ENCODE data around the gene ECHS1. TPM values are rescaled to one million over a fixed set of nuclear protein-coding genes. Genes with fewer than 3 reads are reported as not detected.
"Not testable (repeated sequence)": the region's sequence is repeated elsewhere in the genome, so short reads cannot be mapped to it uniquely, and the experiment has no call there.

ECHS1 gene
- total RNA-seq, 1 donor from 2014 or later = 41.2 TPM

DNA sequence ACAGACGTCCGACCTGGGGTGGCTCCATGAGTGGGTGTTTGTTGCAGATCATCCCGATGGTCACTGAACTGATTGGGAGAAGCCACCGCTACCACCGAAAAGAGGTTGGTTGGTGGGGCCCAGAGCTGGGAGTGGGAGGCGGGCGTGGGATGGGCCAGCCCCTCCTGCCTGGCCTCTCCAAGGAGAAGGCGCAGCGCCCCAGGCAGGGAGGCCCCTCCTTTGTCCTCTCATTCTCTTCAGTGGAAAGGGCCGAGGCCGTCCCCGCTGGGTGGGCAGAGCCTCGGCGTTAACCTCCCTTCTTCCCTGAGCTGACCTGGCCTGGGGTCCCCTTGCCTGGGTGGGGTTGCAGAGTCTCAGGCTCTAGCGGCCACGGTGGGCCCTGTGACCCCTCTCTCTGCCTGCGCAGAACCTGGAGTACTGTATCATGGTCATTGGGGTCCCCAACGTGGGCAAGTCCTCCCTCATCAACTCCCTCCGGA is 26.0 kb upstream of the ECHS1 start:
- intact Hi-C loops (cut with micrococcal nuclease) = no loop called here

DNA sequence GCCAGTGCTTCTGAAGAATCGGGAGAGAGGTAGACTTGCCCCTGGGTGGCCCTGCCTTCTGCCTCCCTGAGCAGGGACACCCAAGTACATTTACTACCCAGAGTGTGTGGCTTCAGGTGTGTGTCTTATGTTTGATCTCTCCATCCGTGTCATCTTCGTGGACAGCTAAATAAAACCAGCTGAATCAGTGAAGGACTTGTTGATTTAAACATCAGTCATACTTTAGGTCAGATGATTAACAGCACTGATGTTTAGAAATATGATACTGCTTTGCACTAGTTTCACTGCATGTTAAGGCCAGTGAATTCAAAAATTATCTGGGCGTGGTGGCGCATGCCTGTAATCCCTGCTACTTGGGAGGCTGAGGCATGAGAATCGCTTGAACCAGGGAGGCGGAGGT is 24.8 kb upstream of the ECHS1 start:
- intact Hi-C loops (cut with micrococcal nuclease) = no loop called here

DNA sequence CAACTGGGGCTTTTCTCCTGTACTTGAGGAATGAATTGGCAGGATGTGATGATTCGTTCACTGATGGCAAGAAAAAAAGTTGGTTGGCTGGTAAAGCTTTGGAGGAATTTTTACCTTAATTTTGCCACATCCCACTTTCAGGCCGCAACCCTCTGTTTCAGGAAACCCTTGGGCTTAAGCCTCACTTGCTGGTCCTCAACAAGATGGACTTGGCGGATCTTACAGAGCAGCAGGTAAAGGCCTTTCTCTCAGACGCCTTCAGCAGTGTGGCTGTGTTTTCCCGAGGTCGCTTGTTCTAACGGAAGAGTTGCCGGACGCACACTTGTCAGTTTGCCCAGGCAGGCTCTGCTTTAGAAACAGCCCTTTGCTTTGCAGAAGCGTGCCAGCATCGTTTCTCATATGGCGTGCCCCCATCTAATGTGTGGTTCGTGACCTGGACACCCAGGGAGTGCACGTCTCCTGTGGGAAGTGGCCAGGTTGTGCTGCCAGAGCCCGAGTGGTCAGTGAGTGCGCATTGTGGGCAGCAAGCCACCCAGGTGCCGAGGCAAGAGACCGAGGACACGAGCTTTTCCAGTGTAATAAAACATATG is 23.0 kb upstream of the ECHS1 start:
- intact Hi-C loops (cut with micrococcal nuclease) = no loop called here

DNA sequence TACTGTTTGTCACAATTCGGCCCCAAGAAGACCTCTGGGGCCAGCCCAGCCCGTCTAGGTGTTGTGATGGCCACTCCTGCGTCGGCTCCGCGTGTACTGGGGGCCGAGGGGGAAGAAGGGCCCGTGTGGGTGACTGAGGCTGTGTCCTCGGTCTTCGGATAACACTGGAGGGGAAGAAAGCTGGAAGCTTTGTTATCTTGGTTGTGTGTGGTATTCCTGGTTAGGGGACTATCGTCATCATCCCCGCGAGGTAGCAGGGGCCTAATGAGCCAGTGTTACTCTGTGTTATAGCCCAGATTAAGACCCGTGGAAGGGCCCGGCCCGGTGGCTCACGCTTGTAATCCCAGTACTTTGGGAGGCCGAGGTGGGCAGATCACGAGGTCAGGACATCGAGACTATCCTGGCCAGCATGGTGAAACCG is 21.7 kb upstream of the ECHS1 start:
- intact Hi-C loops (cut with micrococcal nuclease) = loop anchor here (1.0 to 5.0 kb wide), 4 partner anchors 17 to 133 kb away; partner anchors contain the start of genes ECHS1 and FUOM

DNA sequence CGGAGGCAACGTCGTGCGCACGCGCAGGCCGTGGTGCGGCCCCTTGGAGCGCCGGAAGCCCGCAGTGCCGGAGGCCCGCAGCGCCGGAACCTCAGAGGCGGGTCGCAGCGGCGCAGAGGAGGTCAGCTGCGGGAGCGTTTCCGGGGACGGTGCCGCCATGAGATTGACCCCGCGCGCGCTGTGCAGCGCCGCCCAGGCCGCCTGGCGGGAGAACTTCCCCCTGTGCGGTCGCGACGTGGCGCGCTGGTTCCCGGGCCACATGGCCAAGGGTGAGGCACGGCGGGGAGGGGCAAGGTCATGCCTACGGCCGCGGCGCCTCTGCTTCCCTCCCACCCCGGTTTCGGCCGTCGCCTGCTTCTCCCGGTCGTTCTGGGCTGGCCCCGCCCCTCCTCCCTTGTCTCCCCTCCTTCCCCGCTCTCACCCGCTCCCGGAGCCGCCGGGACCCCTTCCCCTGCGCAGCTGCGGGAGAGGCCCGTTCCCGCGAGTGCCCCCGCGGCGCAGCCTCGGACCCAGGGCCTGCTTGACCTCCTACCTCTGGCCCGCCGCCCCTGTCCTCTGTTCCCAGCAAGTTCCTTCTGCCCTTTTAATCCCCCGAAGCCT is 21.0 kb upstream of the ECHS1 start, which contains the start of gene MTG1:
TSS of gene MTG1 (plus strand) at position 94 of the 600 bp plus-strand sequence. CDS start at position 158, 64 bp downstream.
- intact Hi-C loops (cut with micrococcal nuclease) = loop anchor here (1.0 to 5.0 kb wide), 4 partner anchors 16 to 132 kb away; partner anchors contain the start of genes ECHS1 and FUOM

DNA sequence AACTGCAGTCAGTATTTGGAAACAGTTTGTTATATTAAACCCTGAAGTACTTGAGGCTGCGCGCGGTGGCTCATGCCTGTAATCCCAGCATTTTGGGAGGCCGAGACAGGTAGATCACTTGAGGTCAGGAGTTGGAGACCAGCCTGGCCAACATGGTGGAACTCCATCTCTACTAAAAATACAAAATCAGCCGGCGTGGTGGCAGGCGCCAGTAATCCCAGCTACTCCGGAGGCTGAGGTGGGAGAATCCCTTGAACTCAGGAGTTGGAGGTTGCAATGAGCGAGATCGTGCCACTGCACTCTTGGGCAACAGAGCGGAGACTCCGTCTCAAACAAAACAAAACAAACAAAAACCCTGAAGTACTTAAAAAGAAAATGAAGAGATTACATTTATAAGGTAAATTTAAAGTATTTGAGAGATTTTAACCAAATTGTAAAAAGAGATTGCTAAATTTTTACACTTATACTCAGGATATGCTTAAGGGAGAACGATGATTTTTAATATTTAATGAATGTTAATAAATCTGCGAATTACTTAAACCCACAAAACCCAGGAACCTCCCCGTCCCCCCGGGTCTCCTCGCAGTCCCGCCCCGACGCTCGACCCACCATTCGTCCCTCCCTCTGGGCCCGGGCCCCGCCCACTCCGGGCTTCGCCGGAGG is 20.4 kb upstream of the ECHS1 start:
- intact Hi-C loops (cut with micrococcal nuclease) = loop anchor here (1.0 to 5.0 kb wide), 4 partner anchors 15 to 131 kb away; partner anchors contain the start of genes ECHS1 and FUOM

DNA sequence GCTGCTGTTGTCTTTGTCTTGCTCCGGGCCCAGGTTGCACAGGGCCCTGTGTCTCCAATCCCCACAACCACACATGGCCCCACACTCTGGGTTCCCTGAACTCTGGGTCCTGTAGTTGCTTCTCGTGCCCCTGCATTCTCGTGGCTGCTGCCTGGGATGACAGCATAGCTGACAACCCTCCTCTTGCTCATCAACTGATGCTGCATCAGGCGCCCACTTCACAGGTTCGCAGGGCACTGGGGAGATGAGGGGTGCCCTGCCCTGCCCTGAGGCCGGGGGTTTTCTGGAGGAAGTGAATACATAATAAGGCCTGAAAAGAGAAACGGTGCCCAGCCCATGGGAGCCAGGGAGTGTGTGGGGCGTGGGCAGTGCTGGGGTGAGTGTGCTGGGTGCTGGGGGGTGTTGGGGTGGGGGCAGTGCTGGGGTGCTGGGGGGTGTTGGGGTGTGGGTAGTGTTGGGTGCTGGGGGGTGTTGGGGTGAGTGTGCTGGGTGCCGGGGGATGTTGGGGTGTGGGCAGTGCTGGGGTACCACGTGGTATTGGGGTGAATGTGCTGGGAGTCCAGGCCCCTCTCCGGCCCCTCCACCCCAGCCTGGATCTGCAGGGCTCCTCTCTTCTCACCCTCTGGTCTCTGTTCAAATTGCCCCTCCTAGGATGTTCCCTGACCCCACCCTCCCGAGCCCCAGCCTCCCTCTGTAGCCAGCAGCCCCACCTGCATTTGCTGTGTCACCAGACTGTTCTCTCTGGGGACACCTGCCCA is 18.8 kb upstream of the ECHS1 start:
- intact Hi-C loops (cut with micrococcal nuclease) = loop anchor here (5.0 kb wide), 1 partner anchor 130 kb away; no protein-coding TSS in a partner anchor

DNA sequence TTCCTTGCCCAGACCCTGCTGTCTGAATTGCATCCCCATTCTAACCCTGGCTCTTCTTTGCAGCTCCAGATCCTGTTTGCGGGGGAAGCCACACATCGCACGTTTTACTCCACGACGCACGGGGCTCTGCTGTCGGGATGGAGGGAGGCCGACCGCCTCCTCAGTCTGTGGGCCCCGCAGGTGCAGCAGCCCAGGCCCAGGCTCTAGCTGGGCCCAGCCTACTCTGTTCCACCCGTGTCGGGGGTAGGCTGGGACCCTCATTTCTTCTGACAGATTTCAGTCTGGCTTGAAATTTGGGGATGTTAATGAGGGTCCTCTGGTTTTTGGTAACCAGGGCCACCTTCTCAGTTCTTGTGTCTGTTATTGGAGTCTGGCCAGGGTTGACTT is 18.1 kb upstream of the ECHS1 start:
- intact Hi-C loops (cut with micrococcal nuclease) = loop anchor here (5.0 kb wide), 1 partner anchor 129 kb away; no protein-coding TSS in a partner anchor

DNA sequence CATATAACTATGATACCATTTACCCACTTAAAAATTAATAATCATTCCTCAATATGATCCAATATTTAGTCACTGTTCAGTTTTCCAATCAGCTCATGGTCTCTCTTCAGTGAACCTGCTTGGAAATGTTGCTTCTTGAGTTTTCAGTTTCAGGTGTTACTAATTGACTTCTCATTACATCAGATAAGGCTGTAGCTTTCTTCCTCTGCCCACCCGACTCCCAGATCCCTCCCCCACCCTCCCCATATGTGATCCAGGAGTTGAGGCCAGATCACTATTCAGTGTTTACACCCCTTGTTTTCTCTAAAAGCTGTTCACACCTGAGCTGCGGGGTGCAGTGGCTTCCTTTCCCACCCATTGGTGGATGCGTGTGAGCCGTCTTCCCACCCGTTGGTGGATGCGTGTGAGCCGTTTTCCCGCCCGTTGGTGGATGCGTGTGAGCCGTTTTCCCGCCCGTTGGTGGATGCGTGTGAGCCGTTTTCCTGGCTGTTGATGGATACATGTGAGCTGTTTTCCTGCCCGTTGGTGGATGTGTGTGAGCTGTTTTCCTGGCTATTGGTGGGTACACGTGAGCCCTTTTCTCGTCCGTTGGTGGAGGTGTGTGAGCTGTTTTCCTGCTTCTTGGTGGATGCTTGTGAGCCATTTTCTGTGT is 17.6 kb upstream of the ECHS1 start:
- intact Hi-C loops (cut with micrococcal nuclease) = loop anchor here (5.0 kb wide), 1 partner anchor 128 kb away; no protein-coding TSS in a partner anchor

DNA sequence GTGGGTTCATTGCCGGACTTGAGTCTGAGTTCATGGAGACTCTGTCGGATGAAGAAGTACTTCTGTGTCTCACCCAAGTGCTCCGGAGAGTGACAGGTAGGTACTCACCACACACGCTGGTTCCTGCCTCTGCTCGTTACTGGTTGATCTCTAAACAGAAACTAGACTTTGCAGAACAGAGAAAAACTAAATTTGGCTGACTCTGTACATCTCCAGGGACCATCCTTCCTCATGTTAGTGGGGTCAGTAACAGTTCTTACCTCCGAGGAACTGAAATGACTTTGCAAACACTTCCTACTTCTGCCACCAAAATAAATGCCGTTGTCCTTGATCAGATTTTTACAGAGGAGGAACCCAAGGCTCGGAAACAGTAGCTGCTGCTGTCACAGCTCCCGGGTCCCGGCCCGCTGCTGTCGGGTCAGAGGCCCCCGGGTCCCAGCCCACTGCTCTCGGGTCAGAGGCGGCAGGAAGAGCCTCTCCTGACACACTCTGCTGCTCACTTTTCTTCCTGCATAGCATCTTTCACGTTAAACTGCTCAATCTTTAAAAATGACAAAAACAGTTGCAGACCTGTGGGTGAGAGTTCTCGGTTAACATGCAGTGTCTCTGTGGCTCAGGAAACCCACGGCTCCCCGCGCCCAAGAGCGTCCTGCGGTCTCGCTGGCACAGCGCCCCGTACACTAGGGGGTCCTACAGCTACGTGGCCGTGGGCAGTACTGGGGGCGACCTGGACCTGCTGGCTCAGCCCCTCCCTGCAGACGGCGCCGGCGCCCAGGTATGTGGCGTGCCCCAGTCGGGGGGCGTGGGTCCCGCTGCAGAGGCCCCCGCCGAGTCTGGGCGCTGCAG is 16.0 kb upstream of the ECHS1 start:
- intact Hi-C loops (cut with micrococcal nuclease) = loop anchor here (2.0 kb wide), 1 partner anchor 60 kb away; no protein-coding TSS in a partner anchor

DNA sequence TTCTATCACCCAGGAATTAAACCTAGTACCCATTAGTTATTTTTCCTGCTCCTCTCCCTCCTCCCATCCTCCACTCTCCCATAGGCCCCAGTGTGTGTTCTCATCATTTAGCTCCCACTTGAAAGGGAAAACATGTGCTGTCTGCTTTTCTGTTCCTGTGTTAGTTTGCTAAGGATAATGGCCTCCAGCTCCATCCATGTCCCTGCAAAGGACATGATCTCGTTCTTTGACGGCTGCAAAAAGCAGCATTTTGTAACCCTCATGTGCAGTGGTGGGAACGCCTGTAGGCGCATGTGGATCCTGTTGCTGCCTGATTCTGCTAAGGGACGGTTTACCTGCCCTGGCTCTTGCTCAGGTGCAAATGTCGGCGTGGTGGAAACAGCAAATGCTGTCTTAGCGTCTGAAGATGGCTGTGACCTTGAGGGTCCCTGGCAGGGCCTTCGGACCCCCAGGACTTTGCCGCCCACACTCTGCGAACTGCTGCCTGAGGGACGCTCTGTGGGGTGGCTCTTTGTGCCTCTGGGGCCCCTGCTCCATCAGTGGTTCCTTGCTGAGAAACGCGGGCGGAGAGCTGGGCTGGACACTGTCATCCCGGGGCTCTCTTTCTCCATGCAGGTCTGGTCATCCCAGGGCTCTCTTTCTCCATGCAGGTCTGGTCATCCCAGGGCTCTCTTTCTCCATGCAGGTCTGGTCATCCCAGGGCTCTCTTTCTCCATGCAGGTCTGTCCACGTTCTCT is 15.2 kb upstream of the ECHS1 start:
- intact Hi-C loops (cut with micrococcal nuclease) = loop anchor here (2.0 kb wide), 1 partner anchor 60 kb away; no protein-coding TSS in a partner anchor

DNA sequence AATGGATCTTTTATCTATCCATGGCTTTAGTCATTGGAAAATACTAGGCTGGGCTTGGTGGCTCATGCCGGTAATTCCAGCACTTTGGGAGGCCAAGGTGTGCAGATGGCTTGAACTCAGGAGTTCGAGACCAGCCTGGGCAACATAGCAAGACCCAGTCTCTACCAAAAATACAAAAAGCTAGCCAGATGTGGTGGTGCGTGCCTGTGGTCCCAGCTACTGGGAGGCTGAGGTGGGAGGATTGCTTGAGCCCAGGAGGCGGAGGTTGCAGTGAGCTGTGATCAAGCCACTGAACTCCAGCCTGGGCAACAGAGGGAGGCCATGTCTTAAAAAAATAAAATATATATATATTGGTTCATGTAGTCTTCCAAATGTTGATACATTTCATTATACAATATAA is 13.8 kb upstream of the ECHS1 start:
- intact Hi-C loops (cut with micrococcal nuclease) = not testable (repeated sequence)

DNA sequence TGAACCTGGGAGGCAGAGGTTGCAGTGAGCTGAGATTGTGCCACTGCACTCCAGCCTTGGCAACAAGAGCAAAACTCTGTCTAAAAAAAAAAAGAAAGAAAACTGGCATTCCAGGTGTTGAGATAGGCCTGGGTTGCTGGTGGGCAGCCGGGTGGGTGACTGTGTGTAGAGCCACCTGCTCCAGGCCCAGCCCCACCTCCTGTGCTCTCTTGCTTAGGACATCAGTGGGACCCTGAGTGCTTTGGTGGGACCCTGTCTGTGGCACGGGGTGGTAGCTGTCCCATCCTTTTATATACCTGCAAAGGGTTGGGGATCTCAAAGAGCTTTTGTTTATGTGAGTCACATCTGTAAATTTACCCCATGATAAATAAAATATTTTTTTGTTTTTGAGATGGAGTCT is 12.1 kb upstream of the ECHS1 start:
- intact Hi-C loops (cut with micrococcal nuclease) = no loop called here

DNA sequence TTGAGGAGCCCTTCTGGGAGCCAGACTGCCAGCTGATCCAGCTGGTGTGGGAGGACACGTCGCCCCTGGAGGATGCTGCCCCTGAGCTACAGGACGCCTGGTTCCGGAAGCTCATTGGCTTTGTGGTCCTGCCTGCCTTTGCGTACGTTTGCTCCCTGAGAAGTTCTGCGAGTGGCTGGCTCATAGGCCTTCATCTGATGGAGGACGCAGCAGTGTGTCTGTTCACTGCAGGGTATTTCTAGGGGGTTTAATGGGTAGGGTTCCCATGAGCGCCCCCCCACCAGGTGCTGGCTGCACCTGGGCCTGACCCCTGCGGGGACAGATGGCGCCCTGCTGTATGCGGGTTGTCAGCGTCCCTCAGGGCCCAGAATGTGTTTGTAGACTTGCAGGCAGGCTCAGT is 10.9 kb upstream of the ECHS1 start:
- intact Hi-C loops (cut with micrococcal nuclease) = no loop called here

DNA sequence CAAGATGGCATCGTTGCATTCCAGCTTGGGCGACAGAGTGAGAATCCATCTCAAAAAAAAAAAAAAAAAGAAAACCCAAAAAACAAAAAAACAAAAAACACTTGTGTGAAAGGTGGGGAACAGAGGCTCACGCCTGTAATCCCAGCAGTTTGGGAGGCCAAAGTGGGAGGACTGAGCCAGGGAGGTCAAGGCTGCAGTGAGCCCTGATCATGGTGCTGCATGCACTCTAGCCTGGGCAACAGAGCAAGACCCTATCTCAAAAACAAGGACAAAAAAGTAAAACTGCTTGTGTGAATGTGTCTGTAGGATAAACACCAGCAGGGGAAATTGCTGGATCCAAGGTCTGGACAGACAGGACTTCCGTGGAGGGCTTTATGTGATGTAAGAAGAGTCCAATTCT is 10.4 kb upstream of the ECHS1 start:
- intact Hi-C loops (cut with micrococcal nuclease) = no loop called here

DNA sequence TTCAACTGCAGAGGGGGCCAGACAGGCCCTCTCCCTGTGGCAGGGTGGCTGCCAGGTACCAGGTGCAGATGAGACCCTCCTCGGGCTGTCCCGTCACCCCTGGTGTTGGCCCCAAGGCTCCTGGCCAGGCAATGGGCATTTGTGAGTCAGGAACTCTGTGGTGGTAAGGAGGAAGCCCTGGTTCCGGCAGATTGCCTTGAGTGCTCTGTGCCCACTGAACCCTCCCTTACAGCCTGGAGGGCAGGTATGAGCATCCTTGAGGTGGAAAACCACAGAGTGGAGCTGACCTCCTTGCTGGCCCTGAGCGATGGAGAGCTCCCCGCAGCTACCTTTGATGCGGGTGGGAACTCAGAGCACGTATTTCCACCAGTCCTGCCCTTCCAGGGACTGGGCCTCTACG is 7.9 kb upstream of the ECHS1 start:
- intact Hi-C loops (cut with micrococcal nuclease) = no loop called here

DNA sequence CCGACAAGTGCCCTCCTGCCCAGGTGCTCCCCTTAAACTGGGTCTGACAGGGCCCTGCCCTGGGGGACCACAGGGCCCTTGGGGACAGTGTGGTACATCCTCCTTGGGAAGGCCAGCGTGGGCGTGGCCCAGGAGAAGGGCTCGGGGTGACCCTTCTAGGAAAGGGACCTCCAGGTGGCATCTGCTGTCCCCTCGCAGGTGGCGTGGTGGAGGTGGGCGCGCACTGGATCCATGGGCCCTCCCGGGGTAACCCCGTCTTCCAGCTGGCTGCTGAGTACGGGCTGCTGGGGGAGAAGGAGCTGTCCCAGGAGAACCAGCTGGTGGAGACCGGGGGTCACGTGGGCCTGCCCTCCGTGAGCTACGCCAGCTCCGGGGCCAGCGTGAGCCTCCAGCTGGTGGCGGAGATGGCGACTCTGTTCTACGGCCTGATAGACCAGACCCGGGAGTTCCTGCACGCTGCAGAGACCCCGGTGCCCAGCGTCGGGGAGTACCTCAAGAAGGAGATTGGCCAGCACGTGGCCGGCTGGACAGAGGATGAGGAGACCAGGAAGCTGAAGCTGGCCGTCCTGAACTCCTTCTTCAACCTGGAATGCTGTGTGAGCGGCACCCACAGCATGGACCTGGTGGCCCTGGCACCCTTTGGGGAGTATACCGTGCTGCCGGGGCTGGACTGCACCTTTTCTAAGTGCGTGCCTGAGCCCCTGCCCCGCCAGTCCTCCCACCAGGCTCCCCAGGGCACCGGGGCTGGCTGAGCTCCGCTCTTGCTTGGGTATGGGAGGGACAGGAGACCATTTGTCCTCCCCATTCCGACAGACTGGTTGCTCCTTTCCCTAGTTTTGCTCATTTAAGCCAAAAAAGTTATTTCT is 6.9 kb upstream of the ECHS1 start:
- intact Hi-C loops (cut with micrococcal nuclease) = no loop called here

DNA sequence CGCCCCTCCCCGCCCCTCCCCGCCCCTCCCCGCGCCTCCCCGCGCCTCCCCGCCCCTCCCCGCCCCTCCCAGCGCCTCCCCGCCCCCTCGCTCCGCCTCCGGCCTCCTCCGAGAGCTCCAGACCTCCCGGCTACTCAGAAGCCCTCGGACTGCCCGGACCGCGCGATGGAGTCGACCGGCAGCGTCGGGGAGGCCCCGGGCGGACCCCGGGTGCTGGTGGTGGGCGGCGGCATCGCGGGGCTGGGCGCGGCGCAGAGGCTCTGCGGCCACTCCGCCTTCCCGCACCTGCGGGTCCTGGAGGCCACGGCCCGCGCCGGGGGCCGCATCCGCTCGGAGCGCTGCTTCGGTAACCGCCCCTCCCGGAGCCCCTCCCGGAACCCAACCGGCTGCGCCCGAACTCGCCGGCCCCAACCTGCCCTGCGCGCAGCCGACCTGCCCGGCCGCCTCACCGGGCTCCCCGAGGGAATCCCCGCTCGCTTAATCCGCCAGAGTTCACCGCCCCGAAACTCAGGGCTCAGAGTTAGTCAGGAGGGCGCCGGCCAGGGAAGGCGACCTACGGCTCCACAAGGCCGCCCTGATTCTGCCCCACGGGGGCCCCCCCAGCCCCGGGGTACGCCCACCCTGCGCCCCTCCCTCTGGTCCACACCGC is 6.1 kb upstream of the ECHS1 start, which contains the start of gene PAOX:
TSS of gene PAOX (plus strand) at position 111 of the 649 bp plus-strand sequence. CDS start at position 166, 55 bp downstream.
- intact Hi-C loops (cut with micrococcal nuclease) = no loop called here
